HG03066 (cell line): Measurements from ENCODE around the gene TPTE.
"Not testable (repeated sequence)": the region's sequence is repeated elsewhere in the genome, so short reads cannot be mapped to it uniquely, and the experiment has no call there.

ENCODE experiments used
- ATAC-seq: cut with Tn5 transposase; IDR thresholded peaks from one replicate; pipeline ENCODE4 v1.9.1; 2021; ENCODE audit warnings: low read depth; ENCODE audit not compliant: unreplicated experiment

Gene TPTE

DNA sequence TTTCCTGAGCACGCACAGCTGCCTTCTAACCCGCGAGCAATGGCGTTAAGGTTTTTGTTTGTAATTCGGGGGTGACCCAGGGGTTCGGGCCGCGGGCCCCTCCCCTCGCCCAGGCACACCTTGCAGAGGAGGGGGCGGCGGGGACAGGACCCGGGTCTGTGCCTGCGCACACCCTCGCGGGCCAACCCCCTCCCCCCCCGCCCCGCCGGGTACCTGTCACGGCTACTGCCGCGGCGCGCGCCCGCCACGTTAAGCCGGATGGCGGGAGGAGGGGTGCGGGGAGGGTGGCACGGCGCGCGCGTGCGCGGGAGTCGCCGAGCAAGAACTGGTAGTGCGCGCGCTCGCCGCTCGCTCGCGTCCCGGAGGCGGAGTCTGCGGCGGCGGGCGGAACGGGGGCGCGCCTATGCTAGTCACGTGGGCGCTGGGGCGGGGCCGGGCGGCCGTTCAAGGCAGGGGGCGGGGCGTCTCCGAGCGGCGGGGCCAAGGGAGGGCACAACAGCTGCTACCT, at the start of gene TPTE:
Gene TPTE (plus strand): TSS at position 493 of the 508 bp plus-strand sequence. CDS start 17,141 bp downstream, outside the sequence.
- ATAC-seq, result no peak

DNA sequence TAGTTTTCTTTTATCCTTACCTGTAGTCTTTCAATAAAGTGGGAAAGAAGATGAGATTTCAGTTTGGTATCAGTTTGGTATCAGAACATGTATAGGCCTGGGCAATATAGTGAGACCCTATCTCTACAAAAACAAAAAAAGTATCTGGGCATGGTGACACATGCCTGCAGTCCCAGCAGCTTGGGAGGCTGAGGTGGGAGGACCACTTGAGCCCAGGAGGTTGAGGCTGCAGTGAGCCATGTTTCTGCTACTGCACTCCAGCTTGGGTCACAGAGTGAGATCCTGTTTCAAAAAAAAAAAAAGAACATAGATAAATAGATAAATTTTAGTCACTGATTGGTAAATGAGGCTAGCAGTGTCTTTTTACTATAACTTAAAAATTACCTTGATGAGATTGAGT, 49.4 kb upstream of the TPTE start:
- not testable (repeated sequence) for ATAC-seq

- not testable (repeated sequence) for ATAC-seq
Measured at GRCh38 chr21:10477794-10478193, 43.6 kb upstream of the TPTE start.

- not testable (repeated sequence) for ATAC-seq
Measured at GRCh38 chr21:10479875-10480274, 41.5 kb upstream of the TPTE start.

DNA sequence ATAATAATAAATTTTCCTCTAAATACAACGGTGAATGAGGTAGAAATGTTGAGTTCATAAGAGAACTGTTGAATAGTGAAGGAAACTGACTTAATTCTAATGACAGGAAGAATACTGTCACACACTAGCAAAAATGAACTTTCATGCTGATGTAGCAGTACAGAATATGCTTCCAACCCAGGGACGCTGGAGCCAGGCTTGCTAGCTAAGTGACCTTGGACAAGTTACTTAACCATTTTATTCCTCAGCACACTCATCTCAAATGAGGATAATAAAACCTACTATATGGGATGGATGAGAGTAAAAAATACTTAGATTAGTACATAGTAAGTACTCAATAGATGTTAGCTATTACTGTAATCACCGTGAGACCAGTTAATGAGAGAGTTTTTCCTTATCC, 36.5 kb upstream of the TPTE start:
- ATAC-seq, result not testable (repeated sequence)

GRCh38 chr21:10490453-10490852, 30.9 kb upstream of the TPTE start:
- not testable (repeated sequence) for ATAC-seq

DNA sequence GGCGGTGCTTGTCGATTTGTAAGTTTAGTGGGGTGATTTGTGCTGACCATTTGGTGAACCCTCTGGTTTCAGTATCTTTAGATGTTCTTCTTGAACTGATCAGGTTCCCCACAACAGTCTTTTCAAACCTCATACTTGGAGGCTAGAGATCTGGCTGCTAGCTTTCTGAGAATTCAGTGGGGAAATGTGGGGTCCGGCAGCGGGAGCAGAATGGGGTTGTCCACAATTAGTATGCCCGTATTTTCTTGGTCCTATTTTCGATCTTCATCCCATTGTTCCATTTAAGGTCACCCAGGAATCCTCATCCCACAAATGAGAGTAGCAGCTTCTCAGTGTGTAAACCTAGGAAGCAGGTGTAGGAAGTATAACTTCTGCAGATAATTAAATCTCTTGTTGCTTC, 10.3 kb upstream of the TPTE start:
- ATAC-seq, result no peak

DNA sequence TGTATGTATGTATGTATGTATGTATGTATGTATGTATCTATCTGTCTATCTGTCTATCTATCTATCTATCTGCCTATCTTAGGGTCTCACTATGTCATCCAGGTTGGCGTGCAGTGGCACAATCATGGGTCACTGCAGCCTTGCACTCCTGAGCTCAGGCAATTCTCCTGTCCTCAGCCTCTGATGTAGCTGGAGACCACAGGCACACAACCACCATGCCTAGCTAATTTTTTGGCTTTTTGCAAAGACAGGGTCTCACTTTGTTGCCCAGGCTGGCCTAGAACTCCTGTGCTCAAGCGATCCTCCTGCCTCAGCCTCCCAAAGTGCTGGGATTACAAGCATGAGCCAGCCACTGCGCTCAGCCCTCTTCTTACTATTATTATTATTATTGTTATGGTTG, 4.5 kb upstream of the TPTE start:
- ATAC-seq, result not testable (repeated sequence)

- not testable (repeated sequence) for ATAC-seq
Measured at GRCh38 chr21:10517904-10518303, 3.5 kb upstream of the TPTE start.

DNA sequence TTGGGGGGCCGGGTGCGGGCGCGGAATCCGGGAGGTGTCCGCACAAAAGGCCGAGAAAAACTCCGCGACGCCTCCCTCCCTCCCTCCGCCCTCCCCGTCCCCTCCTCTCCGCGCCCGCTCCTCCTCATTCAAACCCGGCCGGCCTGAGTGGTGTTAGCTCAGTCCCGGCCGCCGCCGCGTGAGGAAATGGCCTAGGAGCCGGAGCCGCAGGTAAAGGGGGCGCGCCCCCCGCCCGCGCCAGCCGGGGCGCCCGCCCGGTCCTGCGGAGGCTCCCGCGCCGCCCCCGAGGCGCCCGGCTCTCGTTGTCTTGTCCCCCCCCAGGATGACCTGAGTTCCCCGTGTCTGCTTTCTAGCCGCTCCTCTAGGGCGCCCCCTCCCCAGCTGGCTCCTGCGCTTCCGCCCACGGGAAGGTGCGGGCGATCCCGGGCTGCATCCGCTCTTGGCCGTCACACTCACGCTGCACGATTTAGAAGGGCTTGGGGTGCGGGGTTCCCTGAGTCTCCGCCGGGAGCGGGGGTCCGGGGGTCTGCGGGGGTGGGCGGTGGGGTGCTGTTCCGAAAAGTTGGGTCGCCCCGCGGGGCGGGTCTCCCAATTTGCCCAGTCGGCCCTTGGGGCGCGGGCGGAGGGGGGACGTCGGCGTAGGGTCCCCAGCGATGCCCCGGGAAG, 585 bp downstream of the TPTE start:
- not testable (repeated sequence) for ATAC-seq

DNA sequence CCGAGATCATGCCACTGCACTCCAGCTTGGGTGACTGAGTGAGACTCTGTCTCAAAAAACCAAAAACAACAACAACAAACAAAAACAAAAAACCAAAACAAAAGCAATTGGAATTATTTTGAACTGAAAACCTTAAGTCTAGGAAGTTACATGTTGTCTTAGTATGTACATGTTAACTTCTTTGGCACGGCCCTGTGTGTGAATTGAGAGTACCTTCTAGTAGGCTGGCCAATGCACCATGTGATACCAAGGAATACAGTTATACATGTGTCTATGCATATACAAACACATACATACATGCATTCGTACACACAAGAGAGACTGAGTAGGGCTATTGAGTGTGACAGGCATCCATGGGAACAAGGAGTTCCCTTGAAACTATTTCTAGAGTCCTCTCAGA, 18.6 kb downstream of the TPTE start:
- no peak for ATAC-seq

- ATAC-seq, result not testable (repeated sequence)
Measured at GRCh38 chr21:10544376-10544775, 23.0 kb downstream of the TPTE start.

- ATAC-seq, result not testable (repeated sequence)
Measured at GRCh38 chr21:10547868-10548267, 26.5 kb downstream of the TPTE start.

DNA sequence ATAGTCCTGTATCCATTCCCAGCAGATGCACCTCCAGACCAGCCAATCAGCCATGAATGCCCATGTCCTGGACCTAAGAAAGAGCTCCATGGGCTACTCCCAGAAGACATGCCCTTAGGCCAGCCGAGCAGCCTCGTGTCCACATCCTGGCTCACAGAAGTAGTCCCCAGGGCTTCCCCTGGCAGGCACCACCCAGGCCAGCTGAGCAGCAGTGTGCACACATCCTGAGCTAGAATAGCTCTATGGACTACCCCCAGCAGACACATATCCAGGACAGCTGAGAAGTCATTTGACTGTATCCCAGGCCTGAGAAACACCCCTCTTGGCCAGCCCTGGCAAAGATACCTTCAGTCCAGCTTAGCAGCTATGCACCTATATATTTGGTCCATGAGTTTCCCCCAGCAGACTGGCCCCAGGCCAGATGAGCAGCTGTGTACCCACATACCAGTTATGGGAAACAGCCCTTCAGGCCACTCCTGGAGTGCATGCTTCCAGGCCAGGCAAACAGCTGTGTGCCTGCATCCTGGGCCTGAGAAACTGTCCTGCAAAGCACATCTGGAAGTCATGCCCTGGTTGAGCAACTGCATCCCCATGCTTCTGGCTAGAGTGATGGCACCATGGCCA, 27.1 kb downstream of the TPTE start:
- ATAC-seq, result not testable (repeated sequence)

GRCh38 chr21:10570803-10571202, 49.4 kb downstream of the TPTE start:
- not testable (repeated sequence) for ATAC-seq

DNA sequence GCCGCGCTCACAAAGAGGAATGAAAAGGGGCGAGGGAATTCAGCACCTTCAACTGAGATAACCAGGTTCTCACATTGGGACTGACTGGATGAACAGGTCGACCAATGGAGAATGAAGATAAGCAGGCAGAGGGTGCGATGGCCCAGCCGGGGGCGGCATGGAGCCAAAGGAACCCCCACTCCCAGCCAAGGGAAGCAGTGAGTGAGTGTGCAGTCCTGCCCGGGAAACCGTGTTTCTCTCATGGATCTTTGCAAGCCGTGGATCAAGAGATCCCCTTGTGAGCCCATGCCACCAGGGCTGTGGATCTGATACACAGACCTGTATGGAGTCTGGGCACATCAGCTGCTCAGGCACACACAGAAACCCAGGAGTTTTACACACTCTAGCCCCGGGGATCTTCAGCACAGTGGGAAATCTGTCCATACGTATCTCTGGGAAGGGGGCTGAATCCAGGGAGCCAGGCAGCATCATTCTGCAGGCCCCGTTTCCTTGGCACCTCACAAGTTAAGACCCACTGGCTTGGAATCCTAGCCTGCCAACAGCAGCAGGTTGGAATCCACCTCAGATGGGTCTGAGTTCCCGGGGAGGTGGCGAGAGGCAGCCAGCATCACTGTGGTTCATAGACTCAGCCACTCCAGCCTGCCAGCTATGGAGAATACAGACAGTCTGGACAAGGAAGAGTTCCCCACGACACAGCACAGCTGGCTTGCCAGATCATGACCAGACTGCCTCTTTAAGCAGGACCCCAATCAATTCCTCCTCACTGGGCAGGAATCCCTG, 53.3 kb downstream of the TPTE start:
- not testable (repeated sequence) for ATAC-seq

DNA sequence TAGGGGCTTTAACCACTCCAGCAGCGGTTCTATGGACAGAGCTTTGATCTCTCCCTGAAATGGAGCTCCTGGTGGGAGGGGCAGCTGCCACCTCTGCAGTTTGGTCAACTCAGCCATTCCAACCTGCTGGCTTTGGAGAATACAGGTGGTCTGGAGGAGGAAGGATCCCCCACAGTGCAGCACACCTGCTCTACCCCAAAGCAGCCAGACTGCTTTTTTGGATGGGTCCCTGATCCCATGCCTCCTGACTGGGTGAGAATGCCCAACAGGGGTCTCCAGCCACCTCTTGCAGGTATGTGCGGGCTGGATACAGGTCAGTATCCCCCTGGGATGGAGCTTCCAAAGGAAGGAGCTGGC, 53.9 kb downstream of the TPTE start:
- ATAC-seq, result no peak

GRCh38 chr21:10578910-10579309, 57.5 kb downstream of the TPTE start:
- not testable (repeated sequence) for ATAC-seq

DNA sequence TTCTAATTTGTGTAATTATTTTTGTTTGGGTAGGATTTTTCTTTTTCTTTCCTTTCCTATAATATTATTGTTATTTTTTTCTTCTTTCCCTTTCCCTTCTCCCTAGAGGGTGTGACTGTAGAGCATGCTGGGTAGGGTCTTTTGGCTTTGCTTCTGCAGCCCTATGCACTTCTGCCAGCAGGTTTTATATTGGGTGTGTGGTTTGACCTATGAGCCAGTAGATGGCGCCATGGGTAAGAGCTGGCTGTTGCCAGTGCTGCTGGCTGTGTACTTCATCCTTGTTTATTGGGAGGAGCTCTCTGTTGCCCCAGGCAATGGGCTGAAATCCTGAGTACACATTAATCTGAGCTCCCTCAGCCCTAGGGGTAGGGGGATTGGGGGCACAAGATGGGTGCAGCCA, 67.7 kb downstream of the TPTE start:
- ATAC-seq, result not testable (repeated sequence)

DNA sequence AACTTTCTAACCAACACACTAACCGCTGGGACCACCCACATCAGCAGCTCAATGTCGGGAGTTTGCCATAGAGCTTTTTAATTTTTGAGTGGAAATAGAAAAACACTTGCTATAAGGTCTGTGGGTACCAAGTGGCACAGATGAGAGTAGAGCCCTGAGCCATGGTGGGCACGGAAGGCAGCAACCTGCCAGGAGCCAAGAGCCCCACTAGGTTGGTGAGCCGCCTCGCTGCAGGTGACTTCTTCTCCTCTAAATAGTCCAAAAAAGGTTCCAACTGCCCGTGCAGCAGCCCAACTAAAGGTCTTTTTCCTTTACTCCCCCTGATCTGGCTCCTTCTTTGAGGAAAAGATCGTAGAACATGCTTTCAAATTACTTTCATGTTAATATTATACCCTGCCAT, 85.7 kb downstream of the TPTE start:
- ATAC-seq, result not testable (repeated sequence)

GRCh38 chr21:10614285-10614684, 92.9 kb downstream of the TPTE start:
- not testable (repeated sequence) for ATAC-seq
